Keratinocyte (primary cell): ENCODE results near the gene POLR1H. TPM values are rescaled to one million over a fixed set of nuclear protein-coding genes. Genes with fewer than 3 reads are reported as not detected.

Source experiments
- DNase-seq: peaks from one replicate; pipeline ENCODE4 v3.0.0-alpha.2; 2011; ENCODE audit warnings: low read depth, missing footprints, low spot score
- FAIRE-seq: peaks from 2 replicates; lab custom pipeline; 2011; peaks lifted over from hg19 to GRCh38; lab: Jason Lieb, UNC
- H2AFZ ChIP-seq: 2 replicates; pipeline ENCODE4 v1.6.0; 2012; ENCODE audit warnings: low read length, control low read depth, inconsistent platforms; ENCODE audit not compliant: control insufficient read depth
- H3K27ac ChIP-seq: 2 replicates; pipeline ENCODE4 v1.5.1; 2011; ENCODE audit warnings: low read length; ENCODE audit not compliant: control insufficient read depth, insufficient read depth
- H3K27me3 ChIP-seq: 3 replicates; pipeline ENCODE4 v1.6.0; 2011; ENCODE audit warnings: low read length; ENCODE audit not compliant: control insufficient read depth, insufficient read depth; ENCODE audit errors: extremely low read depth
- H3K36me3 ChIP-seq, 2 experiments: 2 replicates in 1 of 2; 3 replicates in 1 of 2; pipeline ENCODE4 v1.5.1; 2011; ENCODE audit warnings: low read length in 2 of 2, mild to moderate bottlenecking in 1 of 2; ENCODE audit not compliant: control insufficient read depth in 2 of 2, insufficient read depth in 2 of 2; ENCODE audit errors: extremely low read depth in 1 of 2
- H3K4me1 ChIP-seq: 3 replicates; pipeline ENCODE4 v1.5.1; 2011; ENCODE audit warnings: low read length; ENCODE audit not compliant: control insufficient read depth, insufficient read depth; ENCODE audit errors: extremely low read depth
- H3K4me2 ChIP-seq: 3 replicates; pipeline ENCODE4 v1.6.0; 2011; ENCODE audit warnings: low read depth, low read length; ENCODE audit not compliant: control insufficient read depth, insufficient read depth; ENCODE audit errors: extremely low read depth
- H3K4me3 ChIP-seq, 3 experiments: fragments of 200-600 bp in 1 of 3; sonication (generic) in 1 of 3; 2 replicates in 2 of 3; 3 replicates in 1 of 3; pipeline ENCODE4 v1.5.1; 2011 to 2016; ENCODE audit warnings: low read length in 3 of 3, mild to moderate bottlenecking in 3 of 3, control low read depth in 2 of 3, inconsistent platforms in 1 of 3, low read depth in 1 of 3, mixed read lengths in 1 of 3, mixed run types in 1 of 3, moderate library complexity in 1 of 3; ENCODE audit not compliant: control insufficient read depth in 2 of 3, insufficient read depth in 2 of 3; ENCODE audit errors: extremely low read depth in 1 of 3
- H3K79me2 ChIP-seq: 2 replicates; pipeline ENCODE4 v1.6.0; 2012; ENCODE audit warnings: low read length; ENCODE audit not compliant: control insufficient read depth, insufficient read depth
- H3K9ac ChIP-seq: 3 replicates; pipeline ENCODE4 v1.6.0; 2011; ENCODE audit warnings: low read length; ENCODE audit not compliant: control insufficient read depth, insufficient read depth; ENCODE audit errors: extremely low read depth
- H3K9me1 ChIP-seq: 3 replicates; pipeline ENCODE4 v1.6.0; 2011; ENCODE audit warnings: low read length; ENCODE audit not compliant: control insufficient read depth, insufficient read depth; ENCODE audit errors: extremely low read depth
- H3K9me3 ChIP-seq: 2 replicates; pipeline ENCODE4 v1.5.1; 2012; ENCODE audit warnings: low read depth, low read length; ENCODE audit not compliant: control insufficient read depth
- H4K20me1 ChIP-seq: 3 replicates; pipeline ENCODE4 v1.6.0; 2011; ENCODE audit warnings: low read length; ENCODE audit not compliant: control insufficient read depth, insufficient read depth; ENCODE audit errors: extremely low read depth
- CTCF ChIP-seq, 3 experiments: IDR thresholded peaks in 1 of 3; conservative IDR thresholded peaks in 1 of 3; optimal IDR thresholded peaks in 1 of 3; 2 replicates in 2 of 3; 3 replicates in 1 of 3; pipeline versions ENCODE3 to v1.5.1; 2011; ENCODE audit warnings: low read length in 3 of 3, mild to moderate bottlenecking in 3 of 3, moderate library complexity in 2 of 3, control low read depth in 1 of 3, inconsistent platforms in 1 of 3; ENCODE audit not compliant: insufficient read depth in 2 of 3; ENCODE audit errors: extremely low read depth in 1 of 3
- EZH2 ChIP-seq: IDR thresholded peaks from one replicate; pipeline ENCODE4 v1.6.1; 2012; ENCODE audit warnings: inconsistent platforms, mild to moderate bottlenecking, low read length, moderate library complexity
- dilution Hi-C: fragments of 300-500 bp; cut with MboI; formaldehyde crosslinking; loops from one replicate; pipeline ENCODE4 v1.7.0; 2020; ENCODE audit warnings: low sequenced_read_pairs; ENCODE audit not compliant: extremely low pct_ligation_motif_present
- polyA plus RNA-seq, 5 experiments: library from polyadenylated mRNA; depleted of rRNA in 3 of 5; stranded (reverse) in 3 of 5; stranded (forward) in 1 of 5; unstranded in 1 of 5; fragments of >200 nt; gene quantifications; 1 replicate in 1 of 5; 2 replicates in 3 of 5; 3 replicates in 1 of 5; pipeline versions ENCODE4 v1.2.1 to v1.2.3, GENCODE V29; 2011 to 2012; ENCODE audit warnings: missing spikeins in 2 of 5, low read depth in 1 of 5, low replicate concordance in 1 of 5

Gene POLR1H
- polyA plus RNA-seq, 1 donor (not counting 4 experiments of a cell fraction or from before 2014, with no cell fraction given), result 28.8 TPM

GRCh38 chr6:30055513-30055912 is 5.6 kb upstream of the POLR1H start:
- no peak for FAIRE-seq
- dilution Hi-C loops, result no loop called here

GRCh38 chr6:30060606-30061091 is 416 bp upstream of the POLR1H start:
- Histone ChIP-seq H3K9me1 (no peaks in the 10 kb centered on the region), H3K4me3 (peak overlapping the region; percentile 97 to 100 (median 100)), H3K27me3 (no peaks in the 10 kb centered on the region), H2AFZ (peak overlapping the region; percentile 98), H3K4me2 (peak overlapping the region; percentile 93), H3K79me2 (peaks cover 23% of the 10 kb centered on the region), H3K9me3 (no peaks in the 10 kb centered on the region), H3K27ac (peak overlapping the region; percentile 95), H3K9ac (peak overlapping the region; percentile 99), H3K4me1 (peaks cover 8% of the 10 kb centered on the region), H3K36me3 (peaks cover 0 to 6% of the 10 kb centered on the region in 2 experiments), H4K20me1 (no peaks in the 10 kb centered on the region)
- DNase-seq (no peak), FAIRE-seq (no peak)
- dilution Hi-C loops, result no loop called here
- TF ChIP-seq EZH2 (no peak), CTCF (optimal IDR thresholded peaks at IDR 0.05 in 1 of 3, IDR thresholded peaks at IDR 0.05 in 1 of 3, conservative IDR thresholded peaks at IDR 0.05 in 1 of 3; ENCODE audit: extremely low read depth in 1 of 3, insufficient read depth in 2 of 3, low read length in 3 of 3) (no peak)

More at GRCh38 chr6:30055513-30055912, 5.6 kb upstream of the POLR1H start:
- Histone ChIP-seq H4K20me1 (no peaks in the 10 kb centered on the region), H3K9ac (no peak overlapping the region), H3K36me3 (peaks cover 0 to 7% of the 10 kb centered on the region in 2 experiments), H3K4me1 (peaks cover 7% of the 10 kb centered on the region), H3K27ac (no peak overlapping the region), H2AFZ (no peak overlapping the region), H3K9me3 (no peaks in the 10 kb centered on the region), H3K4me2 (no peak overlapping the region), H3K4me3 (no peak overlapping the region), H3K79me2 (peaks cover 4% of the 10 kb centered on the region), H3K9me1 (no peaks in the 10 kb centered on the region), H3K27me3 (no peaks in the 10 kb centered on the region)
- DNase-seq, result no peak
- TF ChIP-seq EZH2 (no peak), CTCF (optimal IDR thresholded peaks at IDR 0.05 in 1 of 3, IDR thresholded peaks at IDR 0.05 in 1 of 3, conservative IDR thresholded peaks at IDR 0.05 in 1 of 3; ENCODE audit: extremely low read depth in 1 of 3, insufficient read depth in 2 of 3, low read length in 3 of 3) (no peak)
